Body of pancreas (tissue), 4 donors: ENCODE results near the gene CDH20. TPM values are rescaled to one million over a fixed set of nuclear protein-coding genes. Genes with fewer than 3 reads are reported as not detected.

Source experiments
- ATAC-seq: fragments of 150-250 bp; one replicate; pipeline ENCODE4 v1.9.1; 2016
- DNase-seq, 4 donors: peaks; one replicate each; pipeline ENCODE4 v3.0.0-alpha.2; 2019
- H3K27ac ChIP-seq, 4 donors: fragments of 200-600 bp; sonication (generic); 1 replicate in 3 of 4; 2 replicates in 1 of 4; pipeline versions ENCODE4 v1.5.1 to v1.6.1; 2016 to 2019; ENCODE audit warnings: mild to moderate bottlenecking in 1 of 4, mixed read lengths in 1 of 4, moderate library complexity in 1 of 4
- H3K27me3 ChIP-seq, 2 donors: fragments of 200-600 bp; sonication (generic); one replicate each; pipeline ENCODE4 v1.6.0; 2016; ENCODE audit warnings: mild to moderate bottlenecking in 1 of 2
- H3K36me3 ChIP-seq, 2 donors: fragments of 200-600 bp; sonication (generic); replicated peaks in 1 of 2; 2 replicates each; pipeline ENCODE4 v1.5.1; 2016; ENCODE audit warnings: low read depth in 2 of 2; ENCODE audit not compliant: insufficient read depth in 1 of 2
- H3K4me1 ChIP-seq: fragments of 200-600 bp; sonication (generic); one replicate; pipeline ENCODE4 v1.6.0; 2016
- H3K4me3 ChIP-seq, 2 donors: fragments of 200-600 bp; sonication (generic); 1 replicate in 1 of 2; 2 replicates in 1 of 2; pipeline ENCODE4 v1.5.1; 2016 to 2019
- H3K9me3 ChIP-seq, 3 donors: fragments of 200-600 bp; sonication (generic); 1 replicate in 2 of 3; 2 replicates in 1 of 3; pipeline ENCODE4 v1.5.1; 2016
- CTCF ChIP-seq, 7 experiments: fragments of 450-650 bp in 4 of 7; fragments of 200-600 bp in 3 of 7; sonication (generic) in 3 of 7; IDR thresholded peaks; one replicate each; pipeline ENCODE4 v1.5.1; 2016 to 2019; ENCODE audit warnings: antibody characterized with exemption in 7 of 7
- POLR2A ChIP-seq, 3 donors: fragments of 450-650 bp; IDR thresholded peaks; one replicate each; pipeline ENCODE4 v1.6.1; 2016; ENCODE audit warnings: antibody characterized with exemption in 3 of 3, mild to moderate bottlenecking in 2 of 3
- WGBS, 2 donors: methylation state at CpG; one replicate each; pipeline ENCODE4 v1.1.5; 2017; 5-methylcytosine and 5-hydroxymethylcytosine counted together
- intact Hi-C: fragments of 100-400 bp; cut with DNase I; formaldehyde crosslinking; loops from one replicate; pipeline ENCODE4 v1.15.1; 2023
- total RNA-seq, 2 donors: library from RNA; depleted of rRNA; stranded (reverse); fragments of >200 nt; gene quantifications; one replicate each; pipeline ENCODE4 v1.1.0, GENCODE V29; 2016

The CDH20 gene
- total RNA-seq, 2 donors from 2014 or later: 0.26 to 6.3 TPM

DNA sequence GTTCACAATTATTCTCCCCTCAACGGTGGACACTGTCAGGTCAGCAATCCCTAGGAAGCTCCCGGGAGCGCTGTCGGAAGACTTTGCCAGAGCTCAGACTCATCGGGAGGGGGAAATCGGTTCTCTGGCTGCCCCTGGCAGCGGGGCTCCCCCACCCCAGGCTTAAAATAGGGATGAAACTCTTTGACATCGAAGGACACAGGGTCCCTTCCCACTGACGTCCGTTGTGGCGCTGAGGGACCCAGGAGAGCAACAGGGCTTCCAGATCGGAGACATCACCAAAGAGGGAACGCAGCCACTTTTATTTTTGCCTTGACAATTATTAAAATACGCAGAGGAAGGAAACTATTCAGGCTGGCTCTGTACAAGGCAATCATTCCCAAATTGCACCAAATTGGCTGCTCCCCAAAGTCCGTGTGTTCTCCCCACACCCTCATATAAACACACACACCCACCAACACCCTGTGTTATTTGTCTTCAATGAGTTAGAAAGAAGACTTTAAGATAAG, 249.0 kb downstream of the CDH20 start:
- H3K4me3 ChIP-seq: no peak overlapping the region
- peak in 1 of 4 donors; percentile 4 for DNase-seq
- TF ChIP-seq POLR2A (IDR thresholded peaks at IDR 0.05) (no peak), CTCF (IDR thresholded peaks at IDR 0.05) (peak in 1 of 7 experiments; percentile 12)
- peaks cover 12% of the 10 kb centered on the region for H3K4me1 ChIP-seq
- no peaks in the 10 kb centered on the region for H3K9me3 ChIP-seq
- peak overlapping the region in 1 of 4 donors; percentile 21 for H3K27ac ChIP-seq
- no peaks in the 10 kb centered on the region for H3K36me3 ChIP-seq
- H3K27me3 ChIP-seq: no peaks in the 10 kb centered on the region
- peak; percentile 61 for ATAC-seq
- 30 to 34% methylated on average over 14 to 15 of the region's 15 CpGs for WGBS, 2 donors
- intact Hi-C loops: loop anchor here (10.0 kb wide), 1 partner anchor 543 kb away; no protein-coding TSS in a partner anchor

DNA sequence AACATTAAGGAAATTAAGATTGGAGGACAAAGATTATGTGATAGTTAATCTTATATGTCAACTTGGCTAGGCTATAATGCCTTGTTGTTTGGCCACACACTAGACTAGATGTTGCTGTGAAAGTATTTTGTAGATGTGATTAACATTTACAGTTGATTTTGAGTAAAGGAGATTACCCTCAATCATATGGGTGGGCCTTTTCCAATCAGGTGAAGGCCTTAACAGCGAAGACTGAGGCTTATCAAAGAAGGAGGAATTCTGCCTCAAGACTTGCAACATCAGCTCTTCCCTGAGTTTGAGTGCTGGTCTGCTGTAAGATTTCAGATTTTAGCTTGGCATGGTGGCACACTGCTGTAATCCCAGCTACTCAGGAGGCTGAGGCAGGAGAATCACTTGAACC, 250.3 kb downstream of the CDH20 start:
- no peak for ATAC-seq

DNA sequence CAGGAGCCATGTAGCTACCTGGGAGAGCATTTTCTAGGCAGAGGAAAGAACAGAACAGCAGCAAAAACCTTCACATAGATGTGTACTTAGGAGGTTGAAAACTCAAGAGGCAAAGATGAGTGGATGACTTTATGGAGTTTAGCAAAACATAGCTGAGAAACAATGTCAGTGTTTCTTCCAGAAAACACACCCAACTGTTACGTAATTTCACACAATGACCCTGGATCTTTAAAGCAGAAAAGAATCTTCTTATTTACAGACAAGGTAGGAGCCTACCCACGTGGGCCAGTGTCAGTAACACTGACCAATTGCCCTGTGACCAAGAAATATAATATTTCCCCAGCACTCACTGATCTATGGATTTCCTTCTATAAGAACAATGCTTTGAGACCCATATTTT, 254.6 kb downstream of the CDH20 start:
- DNase-seq (no peak), ATAC-seq (no peak)
- WGBS, 2 donors: 58 to 67% methylated on average over 2 of the region's 2 CpGs
- Histone ChIP-seq H3K27me3 (no peaks in the 10 kb centered on the region), H3K36me3 (no peaks in the 10 kb centered on the region), H3K4me1 (no peaks in the 10 kb centered on the region), H3K9me3 (no peaks in the 10 kb centered on the region), H3K27ac (no peak overlapping the region), H3K4me3 (no peak overlapping the region)
- TF ChIP-seq CTCF (IDR thresholded peaks at IDR 0.05): no peak
- TF ChIP-seq POLR2A (IDR thresholded peaks at IDR 0.05): no peak
- intact Hi-C loops: loop anchor here (10.0 kb wide), 1 partner anchor 537 kb away; no protein-coding TSS in a partner anchor

More for the DNA sequence above, 250.3 kb downstream of the CDH20 start:
- peaks cover 12% of the 10 kb centered on the region for H3K4me1 ChIP-seq
- intact Hi-C loops: loop anchor here (10.0 kb wide), 1 partner anchor 541 kb away; no protein-coding TSS in a partner anchor
- no peak overlapping the region for H3K4me3 ChIP-seq
- H3K27me3 ChIP-seq: no peaks in the 10 kb centered on the region
- WGBS, 2 donors: 91 to 100% methylated on average over 1 of the region's 1 CpG
- DNase-seq: no peak
- no peak overlapping the region for H3K27ac ChIP-seq
- no peaks in the 10 kb centered on the region for H3K9me3 ChIP-seq
- no peak for TF ChIP-seq POLR2A (IDR thresholded peaks at IDR 0.05)
- no peaks in the 10 kb centered on the region for H3K36me3 ChIP-seq

DNA sequence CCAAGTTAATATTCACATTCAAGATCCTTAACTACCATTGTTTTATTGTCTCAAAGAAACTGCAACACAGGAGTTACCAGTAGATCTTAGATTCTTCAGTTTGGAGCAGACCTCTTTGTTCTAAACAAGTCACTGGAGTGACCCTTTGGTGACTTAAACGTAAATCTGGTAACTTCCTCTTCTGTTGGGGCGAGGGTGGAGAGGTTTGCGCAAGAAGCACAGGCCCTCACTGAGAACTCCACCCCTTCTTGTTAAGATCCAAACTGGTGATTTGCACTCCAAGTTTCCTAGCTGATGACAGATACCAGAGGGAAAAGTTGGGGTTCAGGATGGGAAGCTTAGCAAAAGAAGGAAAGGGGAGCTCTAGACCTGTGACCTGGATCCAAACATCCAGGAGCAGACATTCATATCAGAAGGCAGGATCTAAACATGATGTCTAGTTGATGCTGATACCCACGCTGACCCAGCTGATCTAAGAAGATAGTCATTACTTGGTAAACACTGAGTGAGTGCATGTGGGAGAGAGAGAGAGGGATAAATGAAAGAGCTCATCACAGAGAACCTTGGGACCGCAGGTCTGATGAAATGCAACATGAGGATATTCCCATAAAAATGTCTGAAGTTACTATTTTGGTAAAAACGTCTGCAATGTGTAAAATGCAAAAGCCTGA, 256.0 kb downstream of the CDH20 start:
- intact Hi-C loops: loop anchor here (10.0 kb wide), 1 partner anchor 536 kb away; no protein-coding TSS in a partner anchor
- ATAC-seq: no peak
- 68 to 69% methylated on average over 6 of the region's 6 CpGs for WGBS, 2 donors

More for the DNA sequence above, 256.0 kb downstream of the CDH20 start:
- no peaks in the 10 kb centered on the region for H3K36me3 ChIP-seq
- no peak overlapping the region for H3K4me3 ChIP-seq
- no peak overlapping the region for H3K27ac ChIP-seq
- no peaks in the 10 kb centered on the region for H3K4me1 ChIP-seq
- H3K27me3 ChIP-seq: no peaks in the 10 kb centered on the region
- H3K9me3 ChIP-seq: no peaks in the 10 kb centered on the region
- peak in 1 of 4 donors; percentile 16 for DNase-seq
- TF ChIP-seq POLR2A (IDR thresholded peaks at IDR 0.05) (no peak), CTCF (IDR thresholded peaks at IDR 0.05) (no peak)
